HEK293T (cell line): ENCODE measurements around the gene ALK.
"Not testable (repeated sequence)": the region's sequence is repeated elsewhere in the genome, so short reads cannot be mapped to it uniquely, and the experiment has no call there.

Experiments
- CTCF ChIA-PET: fragments of 350-600 bp; formaldehyde crosslinking; extraction: SDS; loops from one replicate; lab custom pipeline; 2021; ENCODE audit warnings: antibody characterized with exemption, inconsistent platforms; lab: Yijun Ruan, JAX
- POLR2A ChIA-PET: fragments of 350-600 bp; formaldehyde crosslinking; extraction: SDS; loops from one replicate; lab custom pipeline; 2020; ENCODE audit warnings: antibody characterized with exemption, inconsistent platforms; lab: Yijun Ruan, JAX
- DNase-seq: peaks from one replicate; pipeline ENCODE4 v3.0.0; 2012; ENCODE audit warnings: mixed read lengths; ENCODE audit errors: extremely low spot score
- ARNT ChIP-seq: fragments of 450-650 bp; IDR thresholded peaks from 2 replicates; pipeline ENCODE4 v1.6.1; 2017; ENCODE audit warnings: mild to moderate bottlenecking
- BHLHE40 ChIP-seq: fragments of 450-650 bp; IDR thresholded peaks from 2 replicates; pipeline ENCODE4 v1.6.1; 2016; ENCODE audit warnings: mild to moderate bottlenecking, moderate library complexity, borderline replicate concordance
- CTBP1 ChIP-seq: fragments of 450-650 bp; IDR thresholded peaks from 2 replicates; pipeline ENCODE4 v1.6.1; 2016; ENCODE audit warnings: borderline replicate concordance
- ELF4 ChIP-seq: fragments of 450-650 bp; IDR thresholded peaks from 2 replicates; pipeline ENCODE4 v1.6.1; 2017; ENCODE audit warnings: antibody characterized with exemption
- FOXA1 ChIP-seq: fragments of 450-650 bp; IDR thresholded peaks from 2 replicates; pipeline ENCODE4 v1.6.1; 2016; ENCODE audit warnings: mild to moderate bottlenecking
- FOXK2 ChIP-seq: fragments of 450-650 bp; IDR thresholded peaks from 2 replicates; pipeline ENCODE4 v1.6.1; 2016; ENCODE audit warnings: mild to moderate bottlenecking
- FOXM1 ChIP-seq: fragments of 450-650 bp; IDR thresholded peaks from 2 replicates; pipeline ENCODE4 v1.6.1; 2017; ENCODE audit warnings: mild to moderate bottlenecking, borderline replicate concordance
- HDGF ChIP-seq: fragments of 450-650 bp; IDR thresholded peaks from 2 replicates; pipeline ENCODE4 v1.6.1; 2017; ENCODE audit warnings: antibody characterized with exemption, borderline replicate concordance
- L3MBTL2 ChIP-seq: fragments of 450-650 bp; conservative IDR thresholded peaks from 2 replicates; pipeline ENCODE4 v1.6.1; 2016; ENCODE audit warnings: mild to moderate bottlenecking
- LEF1 ChIP-seq: fragments of 450-650 bp; IDR thresholded peaks from 2 replicates; pipeline ENCODE4 v1.6.1; 2017; ENCODE audit warnings: mild to moderate bottlenecking, borderline replicate concordance
- NFRKB ChIP-seq: fragments of 450-650 bp; IDR thresholded peaks from 2 replicates; pipeline ENCODE4 v1.6.1; 2016; ENCODE audit warnings: mild to moderate bottlenecking, moderate library complexity
- PKNOX1 ChIP-seq: fragments of 450-650 bp; IDR thresholded peaks from 2 replicates; pipeline ENCODE4 v1.6.1; 2016
- SP1 ChIP-seq: fragments of 450-650 bp; IDR thresholded peaks from 2 replicates; pipeline ENCODE4 v1.6.1; 2017
- SUZ12 ChIP-seq: fragments of 450-650 bp; IDR thresholded peaks from 2 replicates; pipeline ENCODE4 v1.6.1; 2016; ENCODE audit warnings: mild to moderate bottlenecking
- TARDBP ChIP-seq: fragments of 450-650 bp; IDR thresholded peaks from 2 replicates; pipeline ENCODE4 v1.6.1; 2016
- ZNF384 ChIP-seq: fragments of 450-650 bp; IDR thresholded peaks from 2 replicates; pipeline ENCODE4 v1.6.1; 2016

ALK gene

DNA sequence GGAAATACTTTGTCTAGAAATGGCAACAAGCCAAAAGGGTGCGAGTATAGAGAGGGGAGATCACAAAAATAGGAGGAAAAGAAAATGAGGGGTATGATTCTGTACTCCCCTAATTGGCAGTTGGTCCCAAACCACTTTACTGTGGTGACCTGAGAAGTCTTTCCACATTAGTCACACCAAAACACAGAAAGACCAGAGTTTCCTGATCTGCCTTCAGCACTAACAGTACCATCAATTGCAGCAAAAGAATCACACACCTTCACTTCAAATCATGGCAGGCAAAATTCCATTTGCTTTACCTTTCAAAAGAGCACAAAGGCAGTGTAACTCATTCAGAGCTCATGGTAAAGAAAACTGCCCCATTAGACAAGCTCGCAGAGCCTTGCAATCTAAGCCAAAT lies 86.8 kb downstream of the ALK start:
- no peak for TF ChIP-seq ELF4
- no peak for TF ChIP-seq NFRKB
- CTCF ChIA-PET = no interaction called here
- no peak for DNase-seq
- POLR2A ChIA-PET = no interaction called here

- ChIA-PET POLR2A (no interaction called here), CTCF (no interaction called here)
- TF ChIP-seq SP1 = no peak
- no peak for TF ChIP-seq PKNOX1
- TF ChIP-seq SUZ12 = no peak
- no peak for TF ChIP-seq ELF4
- no peak for TF ChIP-seq ARNT
- no peak for TF ChIP-seq FOXM1
- TF ChIP-seq CTBP1 = no peak
- no peak for TF ChIP-seq FOXA1
- TF ChIP-seq LEF1 = no peak
- no peak for TF ChIP-seq HDGF
- no peak for TF ChIP-seq NFRKB
- no peak for TF ChIP-seq ZNF384
- no peak for TF ChIP-seq L3MBTL2
- TF ChIP-seq FOXK2 = no peak
- TF ChIP-seq TARDBP = no peak
- TF ChIP-seq BHLHE40 = no peak
- DNase-seq = no peak
Observed at GRCh38 chr2:29834036-29834540, 87.3 kb downstream of the ALK start.

- POLR2A ChIA-PET = no interaction called here
- no peak for DNase-seq
- TF ChIP-seq CTBP1 (no peak), FOXM1 (no peak), L3MBTL2 (no peak), ZNF384 (no peak), LEF1 (no peak), HDGF (no peak), ARNT (no peak), BHLHE40 (no peak), PKNOX1 (no peak), SUZ12 (no peak)
- CTCF ChIA-PET = no interaction called here
Observed at GRCh38 chr2:29831560-29831959, 89.8 kb downstream of the ALK start.

GRCh38 chr2:29829841-29830240 lies 91.5 kb downstream of the ALK start:
- ChIA-PET CTCF (no interaction called here), POLR2A (no interaction called here)
- no peak for DNase-seq
- TF ChIP-seq BHLHE40 (no peak), NFRKB (no peak), ARNT (no peak), FOXM1 (no peak), FOXK2 (no peak), TARDBP (no peak), SP1 (no peak), ZNF384 (no peak), L3MBTL2 (no peak), ELF4 (no peak), FOXA1 (no peak), PKNOX1 (no peak), SUZ12 (no peak), HDGF (no peak), LEF1 (no peak), CTBP1 (no peak)

DNA sequence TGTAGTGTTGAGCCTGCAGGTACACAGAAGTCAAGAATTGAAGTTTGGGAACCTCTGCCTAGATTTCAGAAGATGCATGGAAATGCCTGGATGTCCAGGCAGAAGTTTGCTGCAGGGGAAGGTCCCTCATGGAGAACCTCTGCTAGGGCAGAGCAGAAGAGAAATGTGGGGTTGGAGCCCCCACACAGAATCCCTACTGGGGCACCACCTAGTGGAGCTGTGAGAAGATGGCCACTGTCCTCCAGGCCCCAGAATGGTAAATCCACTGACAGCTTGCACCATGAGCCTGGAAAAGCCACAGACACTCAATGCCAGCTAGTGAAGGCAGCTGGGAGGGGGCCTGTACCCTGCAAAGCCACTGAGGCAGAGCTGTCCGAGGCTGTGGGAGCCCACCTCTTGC lies 97.2 kb downstream of the ALK start:
- POLR2A ChIA-PET, DNase-seq, CTCF ChIA-PET: not testable (repeated sequence)

DNA sequence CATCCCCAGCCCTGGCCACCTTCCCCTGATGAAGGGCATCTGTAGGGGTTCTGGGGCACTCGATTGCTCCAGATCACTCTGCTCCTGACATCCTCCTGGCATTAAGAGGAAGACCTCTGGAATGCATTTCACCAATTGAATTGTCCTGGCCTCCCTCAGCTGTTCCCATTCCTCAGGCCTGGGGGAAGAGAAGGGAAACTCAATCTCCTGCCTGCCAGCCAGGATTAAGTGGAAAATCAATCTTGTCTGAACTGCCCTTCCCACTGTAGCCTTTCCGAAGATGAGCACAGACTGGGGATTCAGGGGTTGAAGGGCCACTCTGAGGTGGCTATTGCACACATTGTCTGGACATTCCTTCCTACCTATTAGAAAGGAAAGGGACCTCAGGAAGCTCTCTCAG lies 99.8 kb downstream of the ALK start:
- TF ChIP-seq ZNF384 (no peak), FOXA1 (no peak), CTBP1 (no peak), PKNOX1 (no peak), SUZ12 (no peak), FOXK2 (no peak), LEF1 (no peak), BHLHE40 (no peak), SP1 (no peak), L3MBTL2 (no peak), HDGF (no peak), FOXM1 (no peak), TARDBP (no peak), NFRKB (no peak), ARNT (no peak), ELF4 (no peak)
- no peak for DNase-seq
- POLR2A ChIA-PET = no interaction called here

More for the DNA sequence above, 99.8 kb downstream of the ALK start:
- CTCF ChIA-PET = no interaction called here
